K562 (cell line): ENCODE data around the gene INO80D. TPM values are rescaled to one million over a fixed set of nuclear protein-coding genes. Genes with fewer than 3 reads are reported as not detected.

Experiments
- ATAC-seq: fragments of 200-7000 bp; cut with Tn5 transposase; 3 replicates; pipeline ENCODE4 v1.9.1; 2020; ENCODE audit warnings: moderate library complexity
- BruUV-seq: library from RNA; stranded (reverse); fragments of 400-500 nt; replicated peaks from 2 replicates; lab custom pipeline; 2021; lab: Mats Ljungman, UMichigan
- CTCF ChIA-PET: fragments of 300-600 bp; formaldehyde crosslinking; extraction: SDS; loops from one replicate; lab custom pipeline; 2021; ENCODE audit warnings: low intra/inter-chr PET ratio; lab: Yijun Ruan, JAX
- POLR2A ChIA-PET: fragments of 300-600, 350-650 bp; sonication (Branson Sonifier 250); formaldehyde crosslinking; extraction: SDS; loops from one replicate; lab custom pipeline; 2021; ENCODE audit warnings: antibody characterized with exemption, inconsistent platforms; lab: Yijun Ruan, JAX
- DNase-seq, 4 experiments: peaks; one replicate each; pipeline versions ENCODE4 v3.0.0 to v3.0.0-alpha.2; 2011 to 2018; ENCODE audit warnings: low spot score in 3 of 4, mixed read lengths in 3 of 4; ENCODE audit errors: extremely low read depth in 1 of 4
- FAIRE-seq: peaks from 2 replicates; lab custom pipeline; 2011; peaks lifted over from hg19 to GRCh38; lab: Jason Lieb, UNC
- H2AFZ ChIP-seq: 2 replicates; pipeline ENCODE4 v1.6.0; 2011; ENCODE audit warnings: low read depth, low read length, control low read depth, inconsistent platforms
- H3K27ac ChIP-seq: fragments of 200-600 bp; 3 replicates; pipeline ENCODE4 v1.8.0; 2011; ENCODE audit warnings: low read depth, mild to moderate bottlenecking, control low read depth, inconsistent platforms, low read length, moderate library complexity, mixed read lengths; ENCODE audit errors: extremely low read depth
- H3K27me3 ChIP-seq, 2 experiments: fragments of 300-600 bp in 1 of 2; 2 replicates in 1 of 2; 3 replicates in 1 of 2; pipeline versions ENCODE4 v1.6.0 to v1.8.0; 2011; ENCODE audit warnings: inconsistent platforms in 2 of 2, low read length in 2 of 2, mild to moderate bottlenecking in 1 of 2, mixed read lengths in 1 of 2, moderate library complexity in 1 of 2; ENCODE audit not compliant: control insufficient read depth in 2 of 2, insufficient read depth in 2 of 2
- H3K36me3 ChIP-seq: fragments of 300-600 bp; 3 replicates; pipeline ENCODE4 v1.8.0; 2011; ENCODE audit warnings: mild to moderate bottlenecking, low read length, inconsistent platforms; ENCODE audit not compliant: control insufficient read depth, insufficient read depth
- H3K4me1 ChIP-seq, 2 experiments: fragments of 200-600 bp in 1 of 2; replicated peaks in 1 of 2; 2 replicates in 1 of 2; 3 replicates in 1 of 2; pipeline versions ENCODE4 v1.5.1 to v1.8.0; 2011; ENCODE audit warnings: inconsistent platforms in 2 of 2, low read length in 2 of 2, mild to moderate bottlenecking in 1 of 2, mixed read lengths in 1 of 2, moderate library complexity in 1 of 2; ENCODE audit not compliant: control insufficient read depth in 2 of 2, insufficient read depth in 2 of 2
- H3K4me2 ChIP-seq: 2 replicates; pipeline ENCODE4 v1.6.1; 2011; ENCODE audit warnings: low read length, control low read depth, inconsistent platforms, mixed read lengths; ENCODE audit not compliant: insufficient read depth
- H3K4me3 ChIP-seq: fragments of 200-600 bp; sonication (generic), shearing (Covaris generic); 2 replicates; pipeline ENCODE4 v1.5.1; 2016; ENCODE audit warnings: control low read depth, inconsistent platforms
- H3K79me2 ChIP-seq: fragments of 200-600 bp; 3 replicates; pipeline ENCODE4 v1.8.0; 2011; ENCODE audit warnings: low read length, inconsistent platforms; ENCODE audit not compliant: control insufficient read depth, insufficient read depth
- H3K9ac ChIP-seq, 2 experiments: 2 replicates each; pipeline versions ENCODE4 v1.6.0 to v1.6.1; 2011; ENCODE audit warnings: low read depth in 2 of 2, low read length in 2 of 2, control low read depth in 1 of 2, inconsistent platforms in 1 of 2, mild to moderate bottlenecking in 1 of 2, mixed read lengths in 1 of 2; ENCODE audit not compliant: insufficient read depth in 1 of 2
- H3K9me1 ChIP-seq: one replicate; pipeline ENCODE4 v1.6.0; 2011; ENCODE audit warnings: inconsistent platforms, mild to moderate bottlenecking, low read length, moderate library complexity; ENCODE audit not compliant: control insufficient read depth, insufficient read depth
- H3K9me3 ChIP-seq: replicated peaks from 2 replicates; pipeline ENCODE4 v1.5.1; 2011; ENCODE audit warnings: low read depth, low read length, inconsistent platforms; ENCODE audit not compliant: control insufficient read depth, insufficient read depth
- H4K20me1 ChIP-seq: replicated peaks from 2 replicates; pipeline ENCODE4 v1.6.1; 2011; ENCODE audit warnings: low read length, inconsistent platforms, mixed read lengths; ENCODE audit not compliant: control insufficient read depth, insufficient read depth
- ARID1B ChIP-seq: fragments of 450-650 bp; IDR thresholded peaks from 2 replicates; pipeline ENCODE4 v1.6.1; 2016; ENCODE audit warnings: antibody characterized with exemption, mild to moderate bottlenecking, inconsistent platforms
- CEBPB ChIP-seq: fragments of 450-650 bp; IDR thresholded peaks from 2 replicates; pipeline ENCODE4 v1.6.1; 2016; ENCODE audit warnings: missing genetic modification characterization, missing compliant biosample characterization
- E2F8 ChIP-seq: fragments of 450-650 bp; IDR thresholded peaks from 2 replicates; pipeline ENCODE4 v1.7.1; 2018; ENCODE audit warnings: mild to moderate bottlenecking, low read depth; ENCODE audit not compliant: partially characterized antibody
- ETS2 ChIP-seq: IDR thresholded peaks from 2 replicates; pipeline ENCODE4 v1.6.1; 2016; ENCODE audit warnings: borderline replicate concordance, missing genetic modification characterization, mild to moderate bottlenecking, moderate library complexity, missing compliant biosample characterization; ENCODE audit not compliant: poor library complexity, severe bottlenecking
- TEAD2 ChIP-seq: fragments of 450-650 bp; IDR thresholded peaks from 2 replicates; pipeline ENCODE4 v1.6.1; 2016; ENCODE audit warnings: missing genetic modification characterization, control low read depth, missing compliant biosample characterization
- ZNF146 ChIP-seq: IDR thresholded peaks from one replicate; pipeline ENCODE4 v1.6.1; 2018; ENCODE audit warnings: missing compliant biosample characterization; ENCODE audit not compliant: unreplicated experiment
- WGBS: fragments of 100-300 bp; shearing (Covaris generic); methylation state at CpG from one replicate; pipeline ENCODE4 v1.1.6; 2016; ENCODE audit warnings: low coverage, mixed read lengths; ENCODE audit not compliant: insufficient coverage; ENCODE audit errors: missing lambda C conversion rate; 5-methylcytosine and 5-hydroxymethylcytosine counted together
- in situ Hi-C: fragments of 300-500 bp; cut with MboI; formaldehyde crosslinking; loops from 4 replicates; pipeline ENCODE4 v1.15.0; 2018; ENCODE audit warnings: inconsistent platforms, mixed read lengths
- intact Hi-C: fragments of 100-400 bp; cut with micrococcal nuclease; formaldehyde crosslinking; loops from 2 replicates; pipeline ENCODE4 v1.14.2; 2022
- polyA plus RNA-seq, 8 experiments: library from polyadenylated mRNA; depleted of rRNA in 4 of 8; stranded (reverse) in 5 of 8; unstranded in 3 of 8; fragments of >200 nt; fragmentation: Nextera tagmentation in 2 of 8; fragmentation: Illumina TruSeq in 1 of 8; extraction: Ambion mirVana in 2 of 8; extraction: Trizol in 1 of 8; gene quantifications; 2 replicates each; pipeline versions ENCODE4 v1.2.1 to v1.2.3, GENCODE V29; 2011 to 2014; ENCODE audit warnings: inconsistent platforms in 1 of 8, missing spikeins in 1 of 8
- total RNA-seq, 7 experiments: library from RNA; depleted of rRNA in 6 of 7; stranded (reverse); fragments of >200 nt in 6 of 7; fragmentation: Illumina TruSeq in 2 of 7; extraction: Trizol in 2 of 7; gene quantifications; 2 replicates each; pipeline versions ENCODE4 v1.2.1 to v1.2.3, GENCODE V29; 2011 to 2021; ENCODE audit warnings: low replicate concordance in 1 of 7
- TF ChIP-seq, protein P1 (sequence below), 2 experiments: fragments of 450-650 bp; formaldehyde crosslinking in 1 of 2; IDR thresholded peaks; 2 replicates each; pipeline versions ENCODE4 v1.4.0 to v1.6.1; 2014 to 2020; ENCODE audit warnings: mild to moderate bottlenecking in 2 of 2, borderline replicate concordance in 1 of 2, low read depth in 1 of 2
- TF ChIP-seq, protein P2 (sequence below): fragments of 250-450 bp; sonication (Bioruptor Pico); IDR thresholded peaks from 2 replicates; pipeline ENCODE4 v1.8.0; 2022; ENCODE audit warnings: moderate library complexity, mild to moderate bottlenecking, inconsistent platforms

The INO80D gene
- total and polyA plus RNA-seq, 9 of the 15 experiments (the other 6 are each of a cell fraction or from before 2014, with no cell fraction given): 0.64 to 8.1 (median 2.9) TPM

GRCh38 chr2:206054952-206055351 is 31.0 kb downstream of the INO80D start (continued):
- TF ChIP-seq, protein P1, sequence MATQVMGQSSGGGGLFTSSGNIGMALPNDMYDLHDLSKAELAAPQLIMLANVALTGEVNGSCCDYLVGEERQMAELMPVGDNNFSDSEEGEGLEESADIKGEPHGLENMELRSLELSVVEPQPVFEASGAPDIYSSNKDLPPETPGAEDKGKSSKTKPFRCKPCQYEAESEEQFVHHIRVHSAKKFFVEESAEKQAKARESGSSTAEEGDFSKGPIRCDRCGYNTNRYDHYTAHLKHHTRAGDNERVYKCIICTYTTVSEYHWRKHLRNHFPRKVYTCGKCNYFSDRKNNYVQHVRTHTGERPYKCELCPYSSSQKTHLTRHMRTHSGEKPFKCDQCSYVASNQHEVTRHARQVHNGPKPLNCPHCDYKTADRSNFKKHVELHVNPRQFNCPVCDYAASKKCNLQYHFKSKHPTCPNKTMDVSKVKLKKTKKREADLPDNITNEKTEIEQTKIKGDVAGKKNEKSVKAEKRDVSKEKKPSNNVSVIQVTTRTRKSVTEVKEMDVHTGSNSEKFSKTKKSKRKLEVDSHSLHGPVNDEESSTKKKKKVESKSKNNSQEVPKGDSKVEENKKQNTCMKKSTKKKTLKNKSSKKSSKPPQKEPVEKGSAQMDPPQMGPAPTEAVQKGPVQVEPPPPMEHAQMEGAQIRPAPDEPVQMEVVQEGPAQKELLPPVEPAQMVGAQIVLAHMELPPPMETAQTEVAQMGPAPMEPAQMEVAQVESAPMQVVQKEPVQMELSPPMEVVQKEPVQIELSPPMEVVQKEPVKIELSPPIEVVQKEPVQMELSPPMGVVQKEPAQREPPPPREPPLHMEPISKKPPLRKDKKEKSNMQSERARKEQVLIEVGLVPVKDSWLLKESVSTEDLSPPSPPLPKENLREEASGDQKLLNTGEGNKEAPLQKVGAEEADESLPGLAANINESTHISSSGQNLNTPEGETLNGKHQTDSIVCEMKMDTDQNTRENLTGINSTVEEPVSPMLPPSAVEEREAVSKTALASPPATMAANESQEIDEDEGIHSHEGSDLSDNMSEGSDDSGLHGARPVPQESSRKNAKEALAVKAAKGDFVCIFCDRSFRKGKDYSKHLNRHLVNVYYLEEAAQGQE (IDR thresholded peaks at IDR 0.05; ENCODE audit: borderline replicate concordance): no peak
- TF ChIP-seq, protein P1 (CRISPR knock-in tag; IDR thresholded peaks at IDR 0.05; ENCODE audit: low read depth): no peak
- TF ChIP-seq TEAD2 (tag): no peak

DNA sequence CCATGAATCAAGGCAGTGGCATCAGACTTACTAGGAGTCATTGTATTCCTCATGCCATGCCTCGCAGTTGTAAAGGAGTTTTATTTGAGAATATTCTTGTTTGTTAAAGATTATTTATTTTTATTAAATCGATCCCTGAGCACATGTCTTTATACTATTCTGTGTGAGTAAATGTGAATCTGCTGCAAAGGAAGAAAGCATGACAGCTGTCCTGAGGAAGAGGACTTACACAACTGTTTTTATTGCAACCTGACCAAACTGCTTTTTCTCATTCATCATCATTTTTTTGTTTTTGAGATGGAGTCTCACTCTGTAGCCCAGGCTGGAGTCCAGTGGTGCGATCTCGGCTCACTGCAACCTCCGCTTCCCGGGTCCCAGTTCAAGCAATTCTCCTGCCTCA is 34.1 kb downstream of the INO80D start:
- Histone ChIP-seq H3K79me2 (no peaks in the 10 kb centered on the region), H4K20me1 (no peaks in the 10 kb centered on the region), H3K9ac (no peak overlapping the region), H3K9me1 (no peaks in the 10 kb centered on the region), H2AFZ (no peak overlapping the region), H3K4me2 (no peak overlapping the region), H3K4me3 (no peak overlapping the region), H3K27me3 (no peaks in the 10 kb centered on the region), H3K27ac (no peak overlapping the region), H3K36me3 (peaks cover 24% of the 10 kb centered on the region; the same call in 2 of the 3 replicates), H3K4me1 (no peaks in the 10 kb centered on the region), H3K9me3 (no peaks in the 10 kb centered on the region)
- FAIRE-seq: no peak
- TF ChIP-seq ARID1B: no peak
- no peak for TF ChIP-seq ZNF146 (CRISPR knock-in tag)
- no peak for TF ChIP-seq E2F8
- TF ChIP-seq, protein P2, sequence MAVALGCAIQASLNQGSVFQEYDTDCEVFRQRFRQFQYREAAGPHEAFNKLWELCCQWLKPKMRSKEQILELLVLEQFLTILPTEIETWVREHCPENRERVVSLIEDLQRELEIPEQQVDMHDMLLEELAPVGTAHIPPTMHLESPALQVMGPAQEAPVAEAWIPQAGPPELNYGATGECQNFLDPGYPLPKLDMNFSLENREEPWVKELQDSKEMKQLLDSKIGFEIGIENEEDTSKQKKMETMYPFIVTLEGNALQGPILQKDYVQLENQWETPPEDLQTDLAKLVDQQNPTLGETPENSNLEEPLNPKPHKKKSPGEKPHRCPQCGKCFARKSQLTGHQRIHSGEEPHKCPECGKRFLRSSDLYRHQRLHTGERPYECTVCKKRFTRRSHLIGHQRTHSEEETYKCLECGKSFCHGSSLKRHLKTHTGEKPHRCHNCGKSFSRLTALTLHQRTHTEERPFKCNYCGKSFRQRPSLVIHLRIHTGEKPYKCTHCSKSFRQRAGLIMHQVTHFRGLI (CRISPR knock-in tag): no peak
- no peak for TF ChIP-seq ETS2
- no peak for TF ChIP-seq CEBPB
- in situ Hi-C loops: no loop called here
- WGBS: 91% methylated on average over 6 of the region's 6 CpGs
- no TSS peak for BruUV-seq
- intact Hi-C loops: no loop called here
- DNase-seq: no peak
- ChIA-PET POLR2A (no interaction called here), CTCF (no interaction called here)
- ATAC-seq: no peak
